Thymus (tissue), 11 donors: ENCODE results near the gene GAS7. TPM values are rescaled to one million over a fixed set of nuclear protein-coding genes. Genes with fewer than 3 reads are reported as not detected.
A peak's percentile ranks its signal among the peaks of the same experiment; 100 is the strongest.

Experiments
- DNase-seq, 9 donors: peaks; one replicate each; pipeline ENCODE4 v3.0.0-alpha.2; 2013; ENCODE audit warnings: low spot score in 9 of 9, low read depth in 6 of 9, missing footprints in 1 of 9
- H3K27ac ChIP-seq, 2 donors: one replicate each; pipeline ENCODE4 v1.5.1; 2013; ENCODE audit warnings: control low read depth in 1 of 2, low read depth in 1 of 2, low read length in 1 of 2, mild to moderate bottlenecking in 1 of 2, moderate library complexity in 1 of 2
- H3K27me3 ChIP-seq, 2 donors: one replicate each; pipeline ENCODE4 v1.5.1; 2013; ENCODE audit warnings: low read length in 1 of 2; ENCODE audit not compliant: control insufficient read depth in 2 of 2, insufficient read depth in 1 of 2
- H3K36me3 ChIP-seq, 2 donors: one replicate each; pipeline ENCODE4 v1.5.1; 2013; ENCODE audit warnings: low read length in 1 of 2, mild to moderate bottlenecking in 1 of 2, moderate library complexity in 1 of 2; ENCODE audit not compliant: control insufficient read depth in 2 of 2, insufficient read depth in 2 of 2
- H3K4me1 ChIP-seq, 2 donors: one replicate each; pipeline ENCODE4 v1.5.1; 2013; ENCODE audit warnings: low read length in 2 of 2; ENCODE audit not compliant: control insufficient read depth in 2 of 2, insufficient read depth in 2 of 2
- H3K4me3 ChIP-seq, 2 donors: one replicate each; pipeline ENCODE4 v1.5.1; 2013; ENCODE audit warnings: low read length in 2 of 2, control low read depth in 1 of 2, mild to moderate bottlenecking in 1 of 2
- H3K9me3 ChIP-seq, 2 donors: one replicate each; pipeline ENCODE4 v1.5.1; 2013; ENCODE audit warnings: low read length in 1 of 2, mild to moderate bottlenecking in 1 of 2; ENCODE audit not compliant: control insufficient read depth in 2 of 2, insufficient read depth in 1 of 2
- whole genome bisulfite sequencing: extraction: QIAGEN DNeasy Blood & Tissue Kit; methylation state at CpG from one replicate; pipeline ENCODE4 v1.1.7; 2013; 5-methylcytosine and 5-hydroxymethylcytosine counted together
- polyA plus RNA-seq: library from polyadenylated mRNA; stranded (reverse); fragments of 200-250 nt; gene quantifications from one replicate; pipeline ENCODE4 v1.2.3, GENCODE V29; 2013
- total RNA-seq: library from RNA; stranded (reverse); fragments of 120-200 nt; gene quantifications from one replicate; pipeline ENCODE4 v1.2.4, GENCODE V29; 2013
- donor health status: healthy.

The GAS7 gene
- total and polyA plus RNA-seq, 2 donors: 4.3 to 9.7 TPM

DNA sequence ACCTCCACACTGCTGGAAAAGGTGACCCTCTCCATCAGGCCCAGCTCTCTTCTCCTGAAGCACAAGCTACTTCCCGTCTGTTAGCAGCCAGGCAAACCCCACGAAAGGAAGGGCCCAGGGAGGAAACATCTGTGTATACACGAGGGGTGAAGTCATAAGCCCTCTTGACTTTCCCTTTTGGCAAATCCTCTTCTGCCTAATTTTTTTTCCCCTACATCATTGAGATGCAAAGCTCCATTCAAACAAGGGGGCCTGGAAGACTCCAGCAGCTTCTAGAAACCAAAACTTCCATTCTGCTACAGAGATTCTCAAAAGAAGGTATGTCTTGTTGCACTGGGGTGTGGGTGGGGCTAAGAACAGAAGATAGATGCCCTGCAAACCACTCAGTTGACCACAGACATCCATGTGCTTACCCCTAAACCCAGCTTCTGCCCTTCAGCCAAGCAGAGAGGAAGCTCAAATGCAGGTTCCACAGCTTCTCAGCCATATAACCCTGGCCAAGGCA, 147.8 kb downstream of the GAS7 start:
- Histone ChIP-seq H3K27me3 (no peaks in the 10 kb centered on the region), H3K4me1 (peaks cover 4 to 23% of the 10 kb centered on the region in 2 donors), H3K27ac (peak overlapping the region in 1 of 2 donors; percentile 47), H3K4me3 (no peak overlapping the region), H3K36me3 (no peaks in the 10 kb centered on the region), H3K9me3 (peaks cover 0 to 3% of the 10 kb centered on the region in 2 donors)
- peak in 1 of 9 donors; percentile 40 for DNase-seq
- 24% methylated on average over 3 of the region's 3 CpGs for WGBS

DNA sequence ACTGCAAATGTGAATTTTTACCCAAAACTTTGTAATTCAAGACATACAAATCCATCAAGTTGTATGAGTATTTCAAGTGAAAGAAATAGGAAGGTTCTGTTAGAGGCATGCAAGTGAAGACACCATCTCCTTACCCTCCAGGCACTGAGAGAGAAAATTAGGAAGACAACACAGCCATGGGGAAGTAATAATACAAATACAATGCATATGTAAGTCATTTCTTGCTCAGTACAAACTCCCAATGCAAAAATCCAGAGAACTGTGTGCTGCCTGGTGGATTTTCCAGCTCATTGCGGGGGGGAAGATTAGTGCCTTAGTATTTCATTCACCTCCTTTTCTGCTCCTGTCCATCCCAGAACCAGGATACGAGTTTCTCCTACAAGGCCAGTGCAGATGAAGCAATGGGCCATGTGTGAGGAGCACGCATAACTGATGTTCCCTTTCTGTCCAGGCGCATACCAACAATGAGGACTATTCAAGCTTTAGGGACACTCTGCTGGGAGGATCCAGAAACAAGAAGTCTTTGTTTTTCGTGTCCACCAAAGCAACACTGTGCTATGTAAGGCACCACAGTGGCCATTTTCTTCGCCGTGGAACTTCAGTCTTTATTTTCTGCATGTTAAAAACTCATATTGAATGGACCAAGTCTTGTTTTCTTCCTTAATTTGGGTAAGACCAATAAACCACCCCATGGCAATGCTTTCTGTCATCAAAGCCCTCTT, 149.6 kb downstream of the GAS7 start:
- WGBS: 97% methylated on average over 7 of the region's 7 CpGs
- H3K4me3 ChIP-seq: no peak overlapping the region
- peaks cover 0 to 3% of the 10 kb centered on the region in 2 donors for H3K9me3 ChIP-seq
- H3K27me3 ChIP-seq: no peaks in the 10 kb centered on the region
- no peak overlapping the region for H3K27ac ChIP-seq
- H3K4me1 ChIP-seq: peaks cover 4 to 23% of the 10 kb centered on the region in 2 donors
- H3K36me3 ChIP-seq: no peaks in the 10 kb centered on the region
- DNase-seq: no peak

- H3K27me3 ChIP-seq: no peaks in the 10 kb centered on the region
- H3K36me3 ChIP-seq: no peaks in the 10 kb centered on the region
- peaks cover 0 to 15% of the 10 kb centered on the region in 2 donors for H3K4me1 ChIP-seq
- 80% methylated on average over 13 of the region's 13 CpGs for WGBS
- no peak overlapping the region for H3K27ac ChIP-seq
- no peak overlapping the region for H3K4me3 ChIP-seq
- H3K9me3 ChIP-seq: peaks cover 0 to 3% of the 10 kb centered on the region in 2 donors
- DNase-seq: no peak
These were observed 151.3 kb downstream of the GAS7 start for GRCh38 chr17:10046786-10047785.

DNA sequence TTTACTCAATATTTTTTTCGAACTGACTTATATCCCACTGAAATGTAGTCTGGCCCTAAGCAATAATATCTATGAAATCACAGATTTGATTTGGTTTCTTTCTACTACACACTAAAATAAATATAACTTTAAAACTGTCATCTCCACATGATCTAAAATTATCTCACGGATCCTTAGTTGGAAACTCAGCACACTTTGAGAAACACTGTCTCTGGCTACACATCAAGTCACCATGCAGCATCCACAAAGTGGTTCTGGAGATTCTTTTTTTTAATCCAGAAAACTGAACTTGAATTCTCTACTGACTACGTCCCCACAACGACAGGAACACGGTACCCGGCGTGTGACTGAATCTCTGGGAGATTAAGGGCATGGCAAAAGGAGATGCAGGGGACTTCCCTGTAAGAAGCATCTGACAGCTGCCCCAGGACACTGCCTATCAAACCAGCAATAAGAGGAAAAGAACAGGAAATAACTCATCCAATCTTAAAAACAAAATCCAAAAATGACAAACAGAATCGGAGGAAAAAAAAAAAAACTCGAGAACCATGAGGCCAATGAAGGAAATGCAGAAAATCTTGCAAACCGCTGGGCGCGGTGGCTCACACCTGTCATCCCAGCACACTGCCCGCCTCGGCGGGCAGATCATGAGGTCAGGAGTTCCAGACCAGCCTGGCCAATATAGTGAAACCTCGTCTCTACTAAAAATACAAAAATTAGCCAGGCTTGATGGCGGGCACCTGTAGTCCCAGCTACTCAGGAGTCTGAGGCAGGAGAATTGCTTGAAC, 152.3 kb downstream of the GAS7 start:
- Histone ChIP-seq H3K36me3 (no peaks in the 10 kb centered on the region), H3K27me3 (no peaks in the 10 kb centered on the region), H3K27ac (no peak overlapping the region), H3K4me1 (peaks cover 0 to 9% of the 10 kb centered on the region in 2 donors), H3K9me3 (peaks cover 0 to 3% of the 10 kb centered on the region in 2 donors), H3K4me3 (no peak overlapping the region)
- no peak for DNase-seq
- WGBS: 95% methylated on average over 17 of the region's 17 CpGs

DNA sequence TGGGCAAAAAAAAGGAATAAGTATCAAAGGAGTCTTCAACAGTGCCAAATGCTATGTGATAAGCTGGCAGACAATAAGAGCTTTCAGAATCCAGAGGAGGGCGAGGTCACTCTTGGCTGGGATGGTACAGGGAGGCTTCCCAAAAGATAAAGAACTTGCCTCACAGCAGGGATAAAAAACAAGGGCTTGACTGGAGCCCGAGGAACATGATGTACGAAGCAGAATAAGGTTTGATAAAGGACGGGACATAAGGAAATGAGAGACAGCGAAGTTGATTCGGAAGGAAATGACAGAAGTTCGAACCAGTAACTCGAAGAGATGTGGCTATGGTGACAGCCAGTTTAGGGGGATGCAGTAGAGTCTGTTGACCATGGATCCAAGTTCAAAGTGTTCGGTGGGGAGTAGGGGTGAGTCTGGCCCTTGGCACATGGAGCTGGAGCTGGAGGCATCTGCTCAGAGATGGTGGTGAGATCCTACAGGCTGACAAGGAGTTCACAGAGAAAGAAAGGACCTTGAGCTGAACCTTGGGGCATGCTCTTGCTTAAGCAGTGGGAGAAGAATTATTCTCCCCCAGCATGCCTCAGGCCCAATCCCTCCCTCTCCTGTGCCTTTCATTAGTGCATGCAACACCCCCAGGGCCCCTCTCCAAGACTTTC, 155.7 kb downstream of the GAS7 start:
- no peak overlapping the region for H3K4me3 ChIP-seq
- H3K36me3 ChIP-seq: no peaks in the 10 kb centered on the region
- no peak for DNase-seq
- WGBS: 96% methylated on average over 9 of the region's 9 CpGs
- H3K27me3 ChIP-seq: no peaks in the 10 kb centered on the region
- H3K9me3 ChIP-seq: no peaks in the 10 kb centered on the region
- no peaks in the 10 kb centered on the region for H3K4me1 ChIP-seq
- no peak overlapping the region for H3K27ac ChIP-seq

DNA sequence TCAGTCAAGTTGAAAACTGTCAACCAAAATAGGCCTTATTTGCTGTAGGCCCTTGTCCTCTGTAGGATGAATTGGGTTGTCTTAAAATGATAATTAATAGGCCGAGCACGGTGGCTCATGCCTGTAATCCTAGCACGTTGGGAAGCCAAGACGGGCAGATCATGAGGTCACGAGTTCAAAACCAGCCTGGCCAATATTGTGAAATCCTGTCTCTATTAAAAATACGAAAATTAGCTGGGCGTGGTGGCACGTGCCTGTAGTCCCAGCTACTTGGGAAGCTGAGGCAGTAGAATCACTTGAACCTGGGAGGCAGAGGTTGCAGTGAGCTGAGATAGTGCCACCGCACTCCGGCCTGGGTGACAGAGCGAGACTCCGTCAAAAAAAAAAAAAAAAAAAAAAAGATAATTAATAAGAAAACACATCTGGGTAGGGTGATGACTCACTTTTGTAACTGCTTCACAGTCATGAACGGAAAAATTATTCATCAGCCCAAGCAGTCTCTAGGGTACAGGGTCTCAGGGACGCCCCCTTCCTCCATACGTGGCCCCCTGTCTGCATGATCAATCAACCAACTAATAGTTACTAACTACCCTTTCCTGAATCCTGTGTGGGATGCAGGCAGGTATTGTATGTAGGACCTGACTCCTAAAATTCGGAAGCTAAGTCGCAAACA, 156.4 kb downstream of the GAS7 start:
- no peaks in the 10 kb centered on the region for H3K4me1 ChIP-seq
- H3K9me3 ChIP-seq: no peaks in the 10 kb centered on the region
- no peak overlapping the region for H3K4me3 ChIP-seq
- H3K36me3 ChIP-seq: no peaks in the 10 kb centered on the region
- 96% methylated on average over 17 of the region's 17 CpGs for WGBS
- DNase-seq: no peak
- no peaks in the 10 kb centered on the region for H3K27me3 ChIP-seq
- H3K27ac ChIP-seq: no peak overlapping the region

- no peaks in the 10 kb centered on the region for H3K36me3 ChIP-seq
- no peak overlapping the region for H3K4me3 ChIP-seq
- WGBS: 95% methylated on average over 4 of the region's 4 CpGs
- no peaks in the 10 kb centered on the region for H3K4me1 ChIP-seq
- no peaks in the 10 kb centered on the region for H3K9me3 ChIP-seq
- H3K27me3 ChIP-seq: no peaks in the 10 kb centered on the region
- H3K27ac ChIP-seq: no peak overlapping the region
- DNase-seq: no peak
These were observed 157.2 kb downstream of the GAS7 start for GRCh38 chr17:10041287-10041612.

DNA sequence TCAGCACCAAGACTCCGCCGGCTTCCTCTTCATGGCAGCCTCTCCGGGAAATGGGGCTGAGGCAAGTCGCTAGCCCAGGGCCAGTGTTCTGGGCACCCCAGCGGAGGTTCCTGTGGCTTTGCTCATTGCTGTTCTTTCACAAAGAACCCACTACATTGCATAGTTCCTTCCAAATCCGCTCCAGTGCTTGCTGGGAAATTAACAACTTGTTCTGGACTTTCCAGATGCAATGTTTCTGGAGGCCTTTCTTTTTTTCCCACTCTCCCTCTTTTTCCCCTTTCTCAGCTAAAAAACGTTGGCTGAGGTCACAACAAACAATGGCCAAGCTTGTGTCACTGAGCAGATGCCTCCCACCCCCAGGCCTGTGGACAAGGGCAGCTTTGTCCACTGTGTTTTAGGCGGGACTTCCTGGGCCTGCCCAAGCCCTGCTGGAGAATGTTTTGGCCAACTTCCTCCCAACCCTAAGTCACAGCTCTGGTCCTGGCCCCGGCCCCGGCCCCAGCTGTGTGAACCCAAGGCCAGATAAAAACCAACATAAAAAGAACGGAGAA, 161.8 kb downstream of the GAS7 start:
- no peak for DNase-seq
- WGBS: 93% methylated on average over 11 of the region's 11 CpGs

More for the DNA sequence above, 161.8 kb downstream of the GAS7 start:
- Histone ChIP-seq H3K9me3 (no peaks in the 10 kb centered on the region), H3K27ac (peak overlapping the region in 1 of 2 donors; percentile 12), H3K27me3 (no peaks in the 10 kb centered on the region), H3K36me3 (no peaks in the 10 kb centered on the region), H3K4me1 (peaks cover 0 to 4% of the 10 kb centered on the region in 2 donors), H3K4me3 (no peak overlapping the region)
